SK-N-SH treated with all-trans-retinoic acid at 6 μM for 48 hours (cell line): ENCODE data around the gene KIF21A.

Experiments used
- BACH2 ChIP-seq: fragments of 250-450 bp; sonication (Bioruptor Pico); IDR thresholded peaks from 2 replicates; pipeline ENCODE4 v1.9.0; 2021; ENCODE audit warnings: mild to moderate bottlenecking, borderline replicate concordance
- ESRRG ChIP-seq: fragments of 250-450 bp; sonication (Bioruptor Pico); IDR thresholded peaks from 2 replicates; pipeline ENCODE4 v1.6.1; 2021; ENCODE audit warnings: mild to moderate bottlenecking
- GLIS3 ChIP-seq: fragments of 250-450 bp; sonication (Bioruptor Pico); IDR thresholded peaks from 2 replicates; pipeline ENCODE4 v1.5.0; 2020; ENCODE audit warnings: mild to moderate bottlenecking, moderate library complexity
- OSR1 ChIP-seq: fragments of 250-450 bp; sonication (Bioruptor Pico); IDR thresholded peaks from 2 replicates; pipeline ENCODE4 v1.8.0; 2022; ENCODE audit warnings: moderate library complexity, mild to moderate bottlenecking, inconsistent platforms
- PATZ1 ChIP-seq: fragments of 250-450 bp; sonication (Bioruptor Pico); IDR thresholded peaks from 2 replicates; pipeline ENCODE4 v1.8.0; 2020; ENCODE audit warnings: mild to moderate bottlenecking, moderate library complexity, borderline replicate concordance
- RARB ChIP-seq: fragments of 250-450 bp; sonication (Bioruptor Pico); IDR thresholded peaks from 2 replicates; pipeline ENCODE4 v1.8.0; 2021; ENCODE audit warnings: mild to moderate bottlenecking, moderate library complexity
- TCF4 ChIP-seq: fragments of 250-450 bp; sonication (Bioruptor Pico); IDR thresholded peaks from 2 replicates; pipeline ENCODE4 v1.8.0; 2021; ENCODE audit warnings: mild to moderate bottlenecking, moderate library complexity, borderline replicate concordance
- ZC3H10 ChIP-seq: fragments of 250-450 bp; sonication (Bioruptor Pico); IDR thresholded peaks from 2 replicates; pipeline ENCODE4 v1.5.1; 2021; ENCODE audit warnings: mild to moderate bottlenecking, moderate library complexity
- ZFP3 ChIP-seq: fragments of 250-450 bp; sonication (Bioruptor Pico); IDR thresholded peaks from 2 replicates; pipeline ENCODE4 v1.5.0; 2020; ENCODE audit warnings: mild to moderate bottlenecking, moderate library complexity
- ZNF70 ChIP-seq: fragments of 450-650 bp; formaldehyde crosslinking; IDR thresholded peaks from 2 replicates; pipeline ENCODE4 v1.5.0; 2020; ENCODE audit warnings: mild to moderate bottlenecking, moderate library complexity
- ZNF8 ChIP-seq: fragments of 450-650 bp; formaldehyde crosslinking; IDR thresholded peaks from 2 replicates; pipeline ENCODE4 v1.5.0; 2020; ENCODE audit warnings: mild to moderate bottlenecking, moderate library complexity
- TF ChIP-seq, protein P1 (sequence below): fragments of 250-450 bp; sonication (Bioruptor Pico); IDR thresholded peaks from 2 replicates; pipeline ENCODE4 v1.5.1; 2020; ENCODE audit warnings: low read depth, mild to moderate bottlenecking, moderate library complexity

GRCh38 chr12:39483597-39483996 lies 40.7 kb upstream of the KIF21A start:
- TF ChIP-seq ZNF8, result no peak
- TF ChIP-seq, protein P1, sequence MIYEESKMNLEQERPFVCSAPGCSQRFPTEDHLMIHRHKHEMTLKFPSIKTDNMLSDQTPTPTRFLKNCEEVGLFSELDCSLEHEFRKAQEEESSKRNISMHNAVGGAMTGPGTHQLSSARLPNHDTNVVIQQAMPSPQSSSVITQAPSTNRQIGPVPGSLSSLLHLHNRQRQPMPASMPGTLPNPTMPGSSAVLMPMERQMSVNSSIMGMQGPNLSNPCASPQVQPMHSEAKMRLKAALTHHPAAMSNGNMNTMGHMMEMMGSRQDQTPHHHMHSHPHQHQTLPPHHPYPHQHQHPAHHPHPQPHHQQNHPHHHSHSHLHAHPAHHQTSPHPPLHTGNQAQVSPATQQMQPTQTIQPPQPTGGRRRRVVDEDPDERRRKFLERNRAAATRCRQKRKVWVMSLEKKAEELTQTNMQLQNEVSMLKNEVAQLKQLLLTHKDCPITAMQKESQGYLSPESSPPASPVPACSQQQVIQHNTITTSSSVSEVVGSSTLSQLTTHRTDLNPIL (CRISPR knock-in tag), result no peak
- no peak for TF ChIP-seq ZC3H10 (CRISPR knock-in tag)
- no peak for TF ChIP-seq ESRRG (CRISPR knock-in tag)
- no peak for TF ChIP-seq OSR1 (CRISPR knock-in tag)
- TF ChIP-seq TCF4, result no peak
- TF ChIP-seq ZFP3, result no peak
- TF ChIP-seq PATZ1 (CRISPR knock-in tag), result no peak
- no peak for TF ChIP-seq ZNF70 (CRISPR knock-in tag)
- TF ChIP-seq RARB (CRISPR knock-in tag), result no peak
- no peak for TF ChIP-seq BACH2 (CRISPR knock-in tag)
- no peak for TF ChIP-seq GLIS3 (CRISPR knock-in tag)
